HG02884 (cell line): ENCODE measurements around the gene EDA.

ENCODE experiments used
- ATAC-seq: cut with Tn5 transposase; IDR thresholded peaks from one replicate; pipeline ENCODE4 v1.9.1; 2021; ENCODE audit warnings: mild to moderate bottlenecking, moderate library complexity; ENCODE audit not compliant: unreplicated experiment

EDA gene

DNA sequence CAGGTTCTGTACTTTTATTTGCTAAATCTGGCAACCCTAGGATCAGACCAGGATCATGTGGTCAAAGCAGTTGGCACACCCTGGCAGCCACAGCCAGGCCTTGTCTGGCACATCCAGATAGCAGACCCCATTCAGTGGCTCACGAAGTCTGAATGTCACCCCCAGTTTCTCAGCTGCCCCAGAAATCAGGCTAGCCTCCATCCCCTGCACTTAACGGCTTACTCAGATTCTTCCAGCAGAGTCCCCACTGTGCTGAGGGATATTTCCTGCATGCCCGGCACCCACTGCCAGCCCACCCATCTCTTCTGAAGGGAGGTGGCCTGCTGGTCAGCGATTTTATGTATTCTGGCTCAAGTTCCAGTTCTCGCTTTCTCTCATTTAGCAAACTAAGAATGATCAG is 438.5 kb downstream of the EDA start:
- ATAC-seq: no peak

DNA sequence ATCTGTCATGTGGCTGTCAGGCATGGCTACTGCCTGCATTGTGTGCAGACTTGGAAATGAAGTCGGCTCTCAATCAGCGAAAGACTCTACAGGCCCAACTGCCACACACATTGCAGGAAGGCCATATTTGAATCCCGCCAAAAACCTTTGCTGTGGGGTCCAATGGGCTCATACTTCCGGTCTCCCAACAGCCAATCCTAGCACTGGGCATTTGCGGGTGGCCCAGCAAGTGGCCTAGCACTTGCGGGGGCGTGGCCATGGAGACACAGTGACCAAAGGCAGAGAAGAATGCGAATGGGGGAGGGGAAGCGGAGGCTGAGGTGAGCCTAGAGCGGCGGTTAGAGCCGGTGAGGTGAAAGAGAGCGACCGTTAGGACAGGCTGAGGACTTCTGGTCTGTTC is 446.2 kb downstream of the EDA start, which contains the start of gene OTUD6A:
OTUD6A (plus strand) TSS at position 382 of the 400 bp plus-strand sequence. CDS start 68 bp downstream, outside the sequence.
- no peak for ATAC-seq

DNA sequence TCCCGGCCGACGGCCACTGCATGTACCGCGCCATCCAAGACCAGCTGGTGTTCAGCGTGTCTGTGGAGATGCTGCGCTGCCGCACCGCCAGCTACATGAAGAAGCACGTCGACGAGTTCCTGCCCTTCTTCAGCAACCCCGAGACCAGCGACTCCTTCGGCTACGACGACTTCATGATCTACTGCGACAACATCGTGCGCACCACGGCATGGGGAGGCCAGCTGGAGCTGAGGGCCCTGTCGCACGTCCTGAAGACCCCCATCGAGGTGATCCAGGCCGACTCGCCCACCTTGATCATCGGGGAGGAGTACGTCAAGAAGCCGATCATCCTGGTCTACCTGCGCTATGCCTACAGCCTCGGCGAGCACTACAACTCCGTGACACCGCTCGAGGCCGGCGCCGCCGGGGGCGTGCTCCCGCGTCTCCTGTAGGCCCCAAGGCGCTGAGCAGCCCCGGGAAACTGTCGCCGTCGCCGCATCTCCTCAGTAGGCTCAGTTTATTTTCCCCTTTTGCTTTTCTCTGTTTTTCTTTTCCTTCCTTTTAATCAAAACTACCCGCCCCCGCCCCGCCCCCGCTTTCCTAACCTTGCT is 447.1 kb downstream of the EDA start:
- no peak for ATAC-seq

DNA sequence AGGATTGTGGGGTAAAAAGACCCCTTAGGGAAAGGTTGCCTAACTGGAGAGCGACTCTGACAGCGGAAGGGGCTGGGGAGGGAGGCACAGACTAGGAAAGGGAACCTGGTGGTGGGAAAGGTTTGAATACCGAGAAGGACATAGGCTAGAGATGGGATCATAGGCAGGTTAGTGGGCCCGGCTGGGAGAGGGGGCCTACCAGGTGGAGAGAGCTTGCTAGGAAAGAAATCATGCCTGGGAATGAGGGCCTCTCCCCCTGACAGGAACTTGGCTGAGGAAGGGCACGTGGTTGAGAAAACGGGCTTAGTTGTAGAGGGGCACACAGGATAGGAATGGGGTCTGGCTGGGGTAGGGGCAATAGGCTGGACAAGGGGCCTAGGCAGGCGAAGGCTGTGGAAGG is 450.7 kb downstream of the EDA start:
- no peak for ATAC-seq

DNA sequence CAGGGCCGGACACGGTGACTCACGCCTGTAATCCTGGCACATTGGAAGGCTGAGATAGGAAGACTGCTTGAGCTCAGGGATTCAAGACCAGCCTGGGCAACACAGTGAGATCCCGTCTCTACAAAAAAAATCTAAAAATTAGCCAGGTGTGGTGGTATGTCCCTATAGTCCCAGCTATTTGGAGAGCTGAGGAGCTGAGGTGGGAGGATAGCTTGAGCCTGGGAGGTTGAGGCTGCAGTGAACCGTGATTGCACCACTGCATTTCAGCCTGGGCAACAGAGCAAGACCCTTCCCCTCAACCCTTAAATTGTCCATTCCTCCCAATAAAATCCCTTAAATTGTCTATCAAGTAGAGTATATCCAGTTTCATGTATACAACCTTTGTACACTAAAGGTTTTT is 463.4 kb downstream of the EDA start:
- no peak for ATAC-seq

DNA sequence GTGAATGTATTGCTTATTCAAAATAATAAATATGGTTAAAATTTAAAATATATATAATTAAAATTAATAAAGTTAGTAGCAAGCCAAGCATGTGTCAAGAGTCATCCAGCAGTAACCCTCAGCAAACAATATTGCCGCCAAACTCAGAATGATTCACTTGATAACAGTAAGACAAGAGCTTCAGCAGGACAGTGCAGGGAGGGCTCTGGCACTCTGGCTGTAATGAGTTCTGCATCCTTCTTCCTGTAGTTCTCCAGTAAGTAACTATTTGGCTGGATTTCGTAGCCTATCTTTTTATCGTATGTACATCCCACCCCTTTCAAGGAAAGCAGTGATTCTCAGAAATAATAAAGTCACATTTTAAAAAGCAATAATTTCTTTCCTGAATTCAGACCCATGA is 464.0 kb downstream of the EDA start:
- no peak for ATAC-seq

DNA sequence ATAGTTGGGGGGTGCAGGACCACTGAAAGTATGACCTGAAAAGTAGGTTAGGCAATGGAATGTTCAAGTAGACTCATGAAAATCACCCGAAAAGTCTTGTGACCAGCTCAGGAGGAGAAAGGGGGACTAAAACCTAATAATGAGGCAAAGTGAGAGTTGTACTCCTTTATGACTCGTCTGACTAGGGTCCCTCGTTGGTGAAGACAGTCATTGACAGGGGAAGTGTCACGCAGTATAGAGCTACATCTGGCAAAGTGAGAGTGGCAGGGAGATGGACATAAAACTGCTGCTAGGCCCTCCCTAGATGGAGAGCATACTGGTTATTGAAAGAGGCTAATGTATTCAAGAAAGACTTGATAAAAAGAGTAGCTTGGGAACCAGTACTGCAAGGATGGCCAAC is 466.8 kb downstream of the EDA start:
- ATAC-seq: no peak

DNA sequence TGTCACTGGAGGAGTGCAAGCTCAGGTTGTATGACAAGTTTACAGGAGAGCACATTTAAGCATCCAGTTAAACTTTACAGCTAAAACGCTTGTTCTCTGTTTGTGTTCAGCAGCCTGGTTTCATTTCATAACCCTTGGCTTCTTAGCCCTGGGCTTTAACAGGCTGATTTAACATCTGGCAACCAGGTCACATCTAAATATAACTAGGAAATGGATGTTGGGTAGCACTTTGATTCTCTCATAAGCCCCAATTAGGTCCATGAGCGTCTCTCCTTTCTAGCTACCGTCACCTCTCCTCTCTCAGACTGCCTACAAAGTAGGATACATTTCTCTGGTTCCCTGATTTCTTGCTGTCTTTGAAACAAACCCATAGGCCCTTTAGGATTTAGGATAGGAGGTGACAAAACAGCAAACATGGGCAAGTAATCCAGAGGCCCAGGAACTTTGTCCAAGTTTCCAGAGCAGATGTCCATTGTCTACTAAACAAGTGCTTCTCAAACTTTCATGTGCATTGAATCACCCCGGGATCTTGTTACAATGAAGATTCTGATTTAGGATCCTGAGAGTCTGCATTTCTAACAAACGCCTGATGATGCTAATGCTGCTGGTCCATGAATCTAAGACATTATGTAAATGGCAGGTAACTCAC is 468.8 kb downstream of the EDA start:
- no peak for ATAC-seq

DNA sequence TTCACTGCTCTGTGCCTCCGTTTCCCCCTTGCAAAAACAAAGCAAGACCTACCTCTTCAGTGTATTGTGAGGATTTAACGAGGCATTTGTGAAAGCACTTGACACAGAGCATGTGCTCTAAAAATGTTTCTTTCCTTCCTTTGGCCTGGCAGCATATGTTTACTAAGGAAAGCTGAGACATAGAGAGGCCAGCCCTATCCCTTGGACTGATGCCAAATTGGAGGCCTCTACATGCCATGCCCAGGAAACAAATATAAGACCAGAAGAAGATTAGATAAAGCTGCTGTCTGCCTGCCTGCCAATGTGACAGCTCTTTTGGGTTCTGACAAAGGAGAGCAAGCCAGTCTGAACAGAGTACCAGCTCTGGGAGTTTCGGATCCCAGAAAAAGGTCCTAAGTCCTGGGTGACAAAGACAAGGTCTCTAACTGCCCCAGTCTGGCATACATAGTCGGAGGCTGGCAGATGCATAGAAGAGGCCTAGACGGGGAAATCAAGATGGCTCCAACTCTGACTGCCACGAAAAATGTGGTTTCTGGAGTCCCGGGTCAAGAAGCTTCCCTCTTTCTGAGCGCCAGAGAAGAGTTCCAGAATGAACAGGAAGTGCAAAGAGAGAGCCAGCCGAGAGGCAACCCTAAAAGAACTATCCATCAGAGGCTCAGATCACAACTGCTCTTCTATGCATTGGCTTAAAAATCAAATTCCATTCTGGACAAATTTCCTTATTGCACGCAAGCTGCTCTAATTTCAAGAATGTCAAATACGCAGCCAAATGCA is 472.1 kb downstream of the EDA start:
- no peak for ATAC-seq

DNA sequence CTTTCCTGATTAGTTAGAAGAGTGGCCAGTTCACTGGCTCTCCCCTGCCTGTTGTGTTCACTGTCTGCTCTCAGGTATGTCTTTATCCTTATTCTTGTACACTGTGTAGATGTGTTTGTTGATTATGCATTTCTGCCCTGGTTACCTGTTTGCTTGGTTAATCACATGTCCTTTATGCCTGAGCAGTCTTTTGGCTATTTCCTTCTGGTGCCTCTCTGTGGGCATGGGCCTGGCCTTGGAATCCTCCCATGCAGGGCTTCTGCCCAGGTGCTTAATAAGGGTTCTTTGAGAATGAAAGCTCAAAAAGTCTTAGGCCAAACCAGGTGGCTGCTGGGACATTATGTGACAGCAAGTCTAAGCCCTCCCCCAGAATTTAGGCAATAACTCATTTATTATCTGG is 472.8 kb downstream of the EDA start:
- ATAC-seq: no peak
